RWPE2 (cell line): ENCODE results near the gene MAP3K6.

Experiments
- ATAC-seq: fragments of 200-7000 bp; cut with Tn5 transposase; 3 replicates; pipeline ENCODE4 v1.9.1; 2021; ENCODE audit warnings: low read depth
- DNase-seq: peaks from one replicate; pipeline ENCODE4 v3.0.0-alpha.2; 2020; ENCODE audit warnings: low spot score
- H3K27ac ChIP-seq: fragments of 450-650 bp; 2 replicates; pipeline ENCODE4 v1.5.1; 2017; ENCODE audit warnings: mild to moderate bottlenecking; ENCODE audit not compliant: poor library complexity, severe bottlenecking
- H3K27me3 ChIP-seq: fragments of 250-450 bp; sonication (Bioruptor Pico); 2 replicates; pipeline ENCODE4 v1.5.1; 2021; ENCODE audit warnings: mild to moderate bottlenecking, moderate library complexity; ENCODE audit not compliant: insufficient read depth, poor library complexity, severe bottlenecking
- H3K36me3 ChIP-seq: fragments of 250-450 bp; sonication (Bioruptor Pico); 2 replicates; pipeline ENCODE4 v1.5.1; 2020; ENCODE audit warnings: low read depth, mild to moderate bottlenecking, moderate library complexity
- H3K4me1 ChIP-seq: fragments of 250-450 bp; sonication (Bioruptor Pico); 2 replicates; pipeline ENCODE4 v1.5.1; 2021; ENCODE audit warnings: mild to moderate bottlenecking, moderate library complexity; ENCODE audit not compliant: insufficient read depth, poor library complexity, severe bottlenecking
- H3K4me3 ChIP-seq: fragments of 250-450 bp; sonication (Bioruptor Pico); 2 replicates; pipeline ENCODE4 v1.5.1; 2021; ENCODE audit warnings: mild to moderate bottlenecking, moderate library complexity; ENCODE audit not compliant: severe bottlenecking
- H3K9me3 ChIP-seq: fragments of 250-450 bp; sonication (Bioruptor Pico); 2 replicates; pipeline ENCODE4 v1.5.1; 2021; ENCODE audit warnings: mild to moderate bottlenecking, moderate library complexity; ENCODE audit not compliant: severe bottlenecking
- TF ChIP-seq, protein P1 (sequence below): fragments of 450-650 bp; IDR thresholded peaks from one replicate; pipeline ENCODE4 v1.5.1; 2017; ENCODE audit warnings: mild to moderate bottlenecking, moderate library complexity; ENCODE audit not compliant: poor library complexity, severe bottlenecking

Gene MAP3K6

DNA sequence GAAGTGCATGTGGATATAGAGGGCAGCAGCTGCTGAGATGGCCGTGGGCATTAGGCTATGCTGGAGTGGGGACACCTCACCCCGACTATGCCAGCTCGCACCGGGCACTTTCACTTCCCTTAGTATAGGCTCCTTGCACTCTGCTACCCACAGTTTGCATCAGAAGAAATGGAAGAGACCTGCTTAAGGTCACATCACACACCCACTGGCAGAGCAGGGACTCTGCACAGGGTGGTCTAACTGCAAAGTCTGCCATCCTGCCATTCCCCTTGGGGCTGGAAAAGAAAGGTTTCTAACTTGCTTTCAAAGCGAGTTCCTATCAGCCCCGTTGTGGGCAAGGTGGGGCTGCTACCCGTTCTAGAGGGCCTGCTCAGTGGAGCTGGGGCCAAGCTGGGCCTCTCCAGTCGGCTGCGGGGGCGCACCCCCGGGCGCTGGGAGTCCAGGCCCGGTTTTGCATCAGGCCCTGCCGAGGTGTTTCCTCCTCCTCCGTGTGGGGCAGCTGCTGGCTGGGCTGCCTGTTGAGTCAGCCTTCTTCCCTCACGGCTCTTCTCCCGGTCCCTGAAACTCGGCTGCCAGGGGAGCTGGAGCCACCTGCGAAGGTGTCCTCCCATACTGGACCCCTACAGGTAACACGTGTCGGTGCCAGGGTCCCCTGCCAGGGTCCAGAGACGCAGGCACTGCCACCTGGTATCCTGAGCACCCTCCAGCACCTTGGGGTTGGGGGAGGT lies 25.1 kb downstream of the MAP3K6 start, which contains the start of gene SYTL1:
TSS of gene SYTL1 (plus strand) at position 498 of the 728 bp plus-strand sequence. CDS start 3,313 bp downstream, outside the sequence.
- DNase-seq (no peak), ATAC-seq (peak; percentile 58)
- peak within 1 kb of the TSS; percentile 37 for H3K4me3 ChIP-seq
- peak within 1 kb of the TSS; percentile 92 for H3K27ac ChIP-seq
- H3K36me3 ChIP-seq = peaks cover 6% of the 10 kb centered on the region; the same call in 1 of the 2 replicates
- H3K27me3 ChIP-seq = no peaks in the 10 kb centered on the region
- H3K4me1 ChIP-seq = peaks cover 19% of the 10 kb centered on the region
- no peaks in the 10 kb centered on the region for H3K9me3 ChIP-seq
- TF ChIP-seq, protein P1, sequence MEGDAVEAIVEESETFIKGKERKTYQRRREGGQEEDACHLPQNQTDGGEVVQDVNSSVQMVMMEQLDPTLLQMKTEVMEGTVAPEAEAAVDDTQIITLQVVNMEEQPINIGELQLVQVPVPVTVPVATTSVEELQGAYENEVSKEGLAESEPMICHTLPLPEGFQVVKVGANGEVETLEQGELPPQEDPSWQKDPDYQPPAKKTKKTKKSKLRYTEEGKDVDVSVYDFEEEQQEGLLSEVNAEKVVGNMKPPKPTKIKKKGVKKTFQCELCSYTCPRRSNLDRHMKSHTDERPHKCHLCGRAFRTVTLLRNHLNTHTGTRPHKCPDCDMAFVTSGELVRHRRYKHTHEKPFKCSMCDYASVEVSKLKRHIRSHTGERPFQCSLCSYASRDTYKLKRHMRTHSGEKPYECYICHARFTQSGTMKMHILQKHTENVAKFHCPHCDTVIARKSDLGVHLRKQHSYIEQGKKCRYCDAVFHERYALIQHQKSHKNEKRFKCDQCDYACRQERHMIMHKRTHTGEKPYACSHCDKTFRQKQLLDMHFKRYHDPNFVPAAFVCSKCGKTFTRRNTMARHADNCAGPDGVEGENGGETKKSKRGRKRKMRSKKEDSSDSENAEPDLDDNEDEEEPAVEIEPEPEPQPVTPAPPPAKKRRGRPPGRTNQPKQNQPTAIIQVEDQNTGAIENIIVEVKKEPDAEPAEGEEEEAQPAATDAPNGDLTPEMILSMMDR = no peak

DNA sequence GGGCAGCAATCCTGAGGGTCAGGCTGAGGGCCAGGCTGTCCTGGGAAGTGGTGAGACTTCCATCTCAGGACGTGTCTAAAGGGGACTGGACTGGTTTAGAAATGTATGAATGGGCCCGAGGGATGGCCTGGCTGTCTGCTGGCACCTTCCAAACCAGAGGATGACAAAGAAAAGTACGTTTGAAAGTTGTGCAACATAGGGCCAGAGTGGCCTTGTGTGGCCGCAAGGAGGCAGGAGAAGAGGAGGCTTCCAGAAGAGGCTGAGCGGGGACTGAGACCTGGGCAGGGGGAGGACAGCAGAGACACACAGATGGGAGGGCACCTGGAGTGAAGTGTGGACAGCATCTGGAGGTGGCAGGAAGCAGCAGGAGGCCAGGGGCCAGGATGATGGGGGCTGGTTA lies 27.5 kb downstream of the MAP3K6 start:
- ATAC-seq = no peak

DNA sequence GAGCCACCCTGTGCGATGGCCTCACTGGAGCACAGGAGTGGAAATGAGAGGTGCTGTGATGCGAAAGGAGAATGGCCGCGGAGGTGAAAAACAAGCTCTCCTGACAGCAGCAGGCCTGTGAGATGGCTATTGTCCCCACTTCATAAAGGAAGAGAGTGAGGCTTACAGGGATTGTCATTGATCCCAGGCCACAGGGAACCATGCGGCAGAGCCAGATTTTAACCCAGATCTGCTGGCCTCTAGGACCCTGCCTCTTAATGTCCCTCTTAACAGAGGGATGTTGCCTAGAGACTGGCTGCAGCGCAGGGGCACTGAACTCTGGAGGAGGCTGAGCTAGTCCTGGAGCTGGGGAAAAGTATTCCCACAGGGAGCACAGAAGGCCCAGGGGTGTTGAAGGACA lies 28.0 kb downstream of the MAP3K6 start:
- DNase-seq = no peak
- no peak for ATAC-seq
- Histone ChIP-seq H3K36me3 (peaks cover 12% of the 10 kb centered on the region), H3K27me3 (no peaks in the 10 kb centered on the region), H3K9me3 (no peaks in the 10 kb centered on the region), H3K27ac (peak overlapping the region; percentile 92), H3K4me3 (no peak overlapping the region), H3K4me1 (peaks cover 16% of the 10 kb centered on the region)
- TF ChIP-seq, protein P1 = no peak

More for the DNA sequence above, 27.5 kb downstream of the MAP3K6 start:
- Histone ChIP-seq H3K4me1 (peaks cover 19% of the 10 kb centered on the region), H3K9me3 (no peaks in the 10 kb centered on the region), H3K36me3 (peaks cover 7% of the 10 kb centered on the region), H3K27me3 (no peaks in the 10 kb centered on the region), H3K4me3 (no peak overlapping the region), H3K27ac (peak overlapping the region; percentile 92)
- no peak for DNase-seq
- TF ChIP-seq, protein P1 = no peak

DNA sequence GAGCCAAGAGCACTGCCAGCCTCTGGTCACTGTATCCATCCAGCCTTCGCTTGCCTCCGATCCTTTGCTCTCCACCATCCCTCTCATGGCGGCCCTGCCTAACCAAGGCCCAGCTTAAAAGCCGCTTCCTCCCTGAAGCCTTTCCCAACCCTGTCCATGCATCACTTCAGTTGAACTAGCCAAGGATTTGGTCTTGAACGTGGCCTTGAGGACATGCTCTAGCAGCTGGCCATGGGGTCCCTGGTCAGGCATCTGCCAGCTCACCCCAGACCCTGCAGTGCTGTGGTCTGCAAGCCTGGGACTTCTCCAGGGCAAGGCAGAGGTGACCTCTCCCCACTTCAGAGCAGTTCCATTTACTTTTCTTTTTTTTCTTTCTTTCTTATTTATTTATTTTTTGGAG lies 30.0 kb downstream of the MAP3K6 start:
- Histone ChIP-seq H3K9me3 (no peaks in the 10 kb centered on the region), H3K36me3 (peaks cover 28% of the 10 kb centered on the region), H3K4me3 (no peak overlapping the region), H3K27me3 (no peaks in the 10 kb centered on the region), H3K4me1 (peaks cover 13% of the 10 kb centered on the region), H3K27ac (no peak overlapping the region)
- DNase-seq = no peak
- TF ChIP-seq, protein P1 = no peak
- no peak for ATAC-seq
